ENCODE data around the gene DAB1. TPM values are rescaled to one million over a fixed set of nuclear protein-coding genes. Genes with fewer than 3 reads are reported as not detected.

The DAB1 gene
- total RNA-seq, 4 donors from 2014 or later, result 0.48 to 1.2 TPM; not detected in 2

DNA sequence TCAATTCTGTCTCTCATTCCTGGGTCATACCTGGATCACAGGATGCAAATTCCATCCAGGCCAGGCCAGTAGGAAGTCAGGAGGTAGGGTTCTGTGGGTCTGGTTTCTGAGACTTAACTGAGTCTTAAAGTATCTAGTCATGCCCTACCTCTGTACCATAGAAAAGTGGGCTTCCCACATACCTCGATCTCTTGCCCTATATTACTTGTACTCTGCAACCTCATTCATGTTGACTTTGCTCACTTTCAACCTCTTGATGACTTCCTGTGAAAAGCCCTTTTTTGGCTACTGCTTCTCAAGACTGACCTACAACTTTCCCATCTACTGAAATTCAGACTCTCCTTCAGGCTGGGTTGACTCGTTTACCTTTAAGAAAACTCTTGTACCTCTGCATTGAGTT, 329.1 kb downstream of the DAB1 start:
- 83 to 85% methylated on average over 2 of the region's 2 CpGs for WGBS, 2 donors (ENCODE audit: low coverage in 1 of 2)
- Histone ChIP-seq H3K9me3 (no peaks in the 10 kb centered on the region), H3K36me3 (no peaks in the 10 kb centered on the region), H3K27me3 (no peaks in the 10 kb centered on the region), H3K4me3 (no peak overlapping the region), H3K4me1 (no peaks in the 10 kb centered on the region), H3K27ac (no peak overlapping the region)
- intact Hi-C loops (cut with DNase I; ENCODE audit: low total_unique reads), result no loop called here
- no peak for DNase-seq
- in situ Hi-C loops (cut with MboI; ENCODE audit: low pct_ligation_motif_present in 1 of 4, low pct_unique_long_range_greater_than_20kb in 1 of 4, low sequenced_read_pairs in 3 of 4), result no loop called here
- TF ChIP-seq POLR2AphosphoS5 (IDR thresholded peaks at IDR 0.05) (no peak), EP300 (IDR thresholded peaks at IDR 0.05; ENCODE audit: low read depth) (no peak), POLR2A (IDR thresholded peaks at IDR 0.05) (no peak)
- TF ChIP-seq, protein P1, sequence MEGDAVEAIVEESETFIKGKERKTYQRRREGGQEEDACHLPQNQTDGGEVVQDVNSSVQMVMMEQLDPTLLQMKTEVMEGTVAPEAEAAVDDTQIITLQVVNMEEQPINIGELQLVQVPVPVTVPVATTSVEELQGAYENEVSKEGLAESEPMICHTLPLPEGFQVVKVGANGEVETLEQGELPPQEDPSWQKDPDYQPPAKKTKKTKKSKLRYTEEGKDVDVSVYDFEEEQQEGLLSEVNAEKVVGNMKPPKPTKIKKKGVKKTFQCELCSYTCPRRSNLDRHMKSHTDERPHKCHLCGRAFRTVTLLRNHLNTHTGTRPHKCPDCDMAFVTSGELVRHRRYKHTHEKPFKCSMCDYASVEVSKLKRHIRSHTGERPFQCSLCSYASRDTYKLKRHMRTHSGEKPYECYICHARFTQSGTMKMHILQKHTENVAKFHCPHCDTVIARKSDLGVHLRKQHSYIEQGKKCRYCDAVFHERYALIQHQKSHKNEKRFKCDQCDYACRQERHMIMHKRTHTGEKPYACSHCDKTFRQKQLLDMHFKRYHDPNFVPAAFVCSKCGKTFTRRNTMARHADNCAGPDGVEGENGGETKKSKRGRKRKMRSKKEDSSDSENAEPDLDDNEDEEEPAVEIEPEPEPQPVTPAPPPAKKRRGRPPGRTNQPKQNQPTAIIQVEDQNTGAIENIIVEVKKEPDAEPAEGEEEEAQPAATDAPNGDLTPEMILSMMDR (IDR thresholded peaks at IDR 0.05), result no peak

DNA sequence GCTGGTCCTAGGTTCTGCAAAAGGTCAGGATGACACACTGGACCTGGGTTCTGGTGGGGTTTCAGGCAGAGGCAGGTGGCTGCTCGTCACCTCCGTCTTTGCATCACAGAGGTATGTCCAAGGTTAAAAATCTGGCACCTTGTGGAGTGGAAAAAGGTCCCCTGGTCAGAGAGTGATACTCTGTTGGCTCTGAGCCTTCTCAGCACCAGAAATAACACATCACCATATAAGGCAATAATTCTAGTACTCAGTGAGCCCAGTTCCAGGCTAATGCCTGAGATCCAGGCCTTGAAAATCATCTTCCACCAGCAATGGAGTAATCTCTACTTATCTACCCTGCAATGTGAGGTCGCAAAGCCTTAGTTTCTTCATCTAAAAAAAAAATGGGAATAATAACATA, 330.7 kb downstream of the DAB1 start:
- no peak overlapping the region for H3K27ac ChIP-seq
- intact Hi-C loops (cut with DNase I; ENCODE audit: low total_unique reads), result no loop called here
- no peak for DNase-seq
- H3K36me3 ChIP-seq, result no peaks in the 10 kb centered on the region
- in situ Hi-C loops (cut with MboI; ENCODE audit: low pct_ligation_motif_present in 1 of 4, low pct_unique_long_range_greater_than_20kb in 1 of 4, low sequenced_read_pairs in 3 of 4), result no loop called here
- 53 to 89% methylated on average over 2 to 3 of the region's 3 CpGs for WGBS, 2 donors (ENCODE audit: low coverage in 1 of 2)
- no peaks in the 10 kb centered on the region for H3K9me3 ChIP-seq
- no peaks in the 10 kb centered on the region for H3K27me3 ChIP-seq
- no peak for TF ChIP-seq POLR2AphosphoS5 (IDR thresholded peaks at IDR 0.05)
- no peaks in the 10 kb centered on the region for H3K4me1 ChIP-seq
- no peak overlapping the region for H3K4me3 ChIP-seq

DNA sequence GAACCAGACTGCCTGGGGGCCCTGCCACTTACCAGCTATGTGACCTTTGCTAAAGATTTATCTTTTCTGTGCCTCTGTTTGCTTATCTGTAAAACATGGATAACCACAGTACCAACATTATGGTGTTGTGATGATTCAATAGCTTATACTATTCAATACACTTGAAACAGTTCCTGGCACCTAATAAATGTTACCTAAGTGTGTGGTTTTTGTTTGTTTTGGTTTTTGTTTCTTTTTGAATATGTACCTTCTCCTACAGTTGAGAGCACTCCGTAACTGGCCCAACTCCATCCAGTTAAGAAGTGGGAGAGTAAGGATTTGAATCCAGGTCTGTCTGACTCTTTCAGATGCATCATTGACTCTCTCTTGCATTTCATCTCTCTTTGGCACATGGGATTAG, 332.2 kb downstream of the DAB1 start:
- H3K4me1 ChIP-seq, result no peaks in the 10 kb centered on the region
- no peak overlapping the region for H3K27ac ChIP-seq
- no peak for DNase-seq
- no peaks in the 10 kb centered on the region for H3K36me3 ChIP-seq
- intact Hi-C loops (cut with DNase I; ENCODE audit: low total_unique reads) (no loop called here), in situ Hi-C loops (cut with MboI; ENCODE audit: low pct_ligation_motif_present in 1 of 4, low pct_unique_long_range_greater_than_20kb in 1 of 4, low sequenced_read_pairs in 3 of 4) (no loop called here)
- 67 to 71% methylated on average over 1 of the region's 1 CpG for WGBS, 2 donors (ENCODE audit: low coverage in 1 of 2)
- TF ChIP-seq POLR2A (IDR thresholded peaks at IDR 0.05) (no peak), EP300 (IDR thresholded peaks at IDR 0.05; ENCODE audit: low read depth) (no peak), POLR2AphosphoS5 (IDR thresholded peaks at IDR 0.05) (no peak)
- TF ChIP-seq, protein P1 (IDR thresholded peaks at IDR 0.05), result no peak
- no peak overlapping the region for H3K4me3 ChIP-seq
- H3K27me3 ChIP-seq, result no peaks in the 10 kb centered on the region
- H3K9me3 ChIP-seq, result no peaks in the 10 kb centered on the region

DNA sequence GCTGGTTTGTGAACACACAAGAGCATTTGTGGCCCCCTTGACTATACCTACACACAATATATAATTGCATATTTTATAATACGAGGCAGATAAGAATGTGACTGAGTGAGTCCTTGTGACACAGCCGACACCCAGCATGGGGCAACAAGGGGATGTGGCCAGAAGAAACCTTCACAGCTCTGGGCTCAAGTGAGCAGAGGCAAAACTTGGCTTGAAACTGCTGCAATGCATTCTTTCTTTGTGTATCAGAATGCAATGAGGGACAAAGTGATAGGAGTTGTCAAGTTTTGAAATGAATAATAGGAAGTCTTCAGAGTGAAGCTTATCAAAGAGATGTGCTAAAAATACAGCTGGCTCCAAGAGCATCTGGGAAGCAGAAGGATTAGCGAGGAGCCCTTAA, 334.0 kb downstream of the DAB1 start:
- WGBS, 2 donors (ENCODE audit: low coverage in 1 of 2), result 46 to 51% methylated on average over 3 of the region's 3 CpGs
- intact Hi-C loops (cut with DNase I; ENCODE audit: low total_unique reads), result no loop called here
- in situ Hi-C loops (cut with MboI; ENCODE audit: low pct_ligation_motif_present in 1 of 4, low pct_unique_long_range_greater_than_20kb in 1 of 4, low sequenced_read_pairs in 3 of 4), result no loop called here
- TF ChIP-seq POLR2AphosphoS5 (IDR thresholded peaks at IDR 0.05), result no peak
- TF ChIP-seq POLR2A (IDR thresholded peaks at IDR 0.05), result no peak
- TF ChIP-seq, protein P1 (IDR thresholded peaks at IDR 0.05), result no peak
- no peak for TF ChIP-seq EP300 (IDR thresholded peaks at IDR 0.05; ENCODE audit: low read depth)
- Histone ChIP-seq H3K4me3 (no peak overlapping the region), H3K9me3 (no peaks in the 10 kb centered on the region), H3K4me1 (no peaks in the 10 kb centered on the region), H3K27ac (no peak overlapping the region), H3K27me3 (no peaks in the 10 kb centered on the region), H3K36me3 (no peaks in the 10 kb centered on the region)
- DNase-seq, result no peak

DNA sequence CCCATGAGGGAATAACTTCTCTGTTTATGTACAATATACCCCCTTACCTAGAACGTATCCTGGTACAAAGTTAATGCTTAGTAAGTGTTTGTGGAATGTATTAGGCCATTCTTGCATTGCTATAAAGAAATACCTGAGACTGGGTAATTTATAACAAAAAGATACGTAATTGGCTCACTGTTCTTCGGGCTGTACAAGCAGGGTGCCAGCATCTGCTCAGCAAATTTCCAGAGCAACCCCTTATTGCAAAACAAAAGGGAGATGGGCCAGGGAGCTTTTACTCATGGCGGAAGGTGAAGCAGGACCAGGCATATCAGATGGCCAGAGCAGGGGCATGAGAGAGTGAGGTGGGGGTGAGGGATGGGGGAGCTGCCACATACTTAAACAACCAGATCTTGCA, 334.6 kb downstream of the DAB1 start:
- Histone ChIP-seq H3K36me3 (no peaks in the 10 kb centered on the region), H3K9me3 (no peaks in the 10 kb centered on the region), H3K27ac (no peak overlapping the region), H3K27me3 (no peaks in the 10 kb centered on the region), H3K4me1 (no peaks in the 10 kb centered on the region), H3K4me3 (no peak overlapping the region)
- no peak for DNase-seq
- in situ Hi-C loops (cut with MboI; ENCODE audit: low pct_ligation_motif_present in 1 of 4, low pct_unique_long_range_greater_than_20kb in 1 of 4, low sequenced_read_pairs in 3 of 4), result no loop called here
- 86 to 89% methylated on average over 4 of the region's 4 CpGs for WGBS, 2 donors (ENCODE audit: low coverage in 1 of 2)
- intact Hi-C loops (cut with DNase I; ENCODE audit: low total_unique reads), result no loop called here
- TF ChIP-seq, protein P1 (IDR thresholded peaks at IDR 0.05), result no peak
- TF ChIP-seq POLR2A (IDR thresholded peaks at IDR 0.05), result no peak
- TF ChIP-seq POLR2AphosphoS5 (IDR thresholded peaks at IDR 0.05), result no peak
- no peak for TF ChIP-seq EP300 (IDR thresholded peaks at IDR 0.05; ENCODE audit: low read depth)

All from transverse colon (tissue), 4 donors.